ENCODE measurements around the gene NHLRC1. TPM values are rescaled to one million over a fixed set of nuclear protein-coding genes. Genes with fewer than 3 reads are reported as not detected.

Gene NHLRC1
- total RNA-seq, 2 donors from 2014 or later, result 0.29 to 0.88 TPM

DNA sequence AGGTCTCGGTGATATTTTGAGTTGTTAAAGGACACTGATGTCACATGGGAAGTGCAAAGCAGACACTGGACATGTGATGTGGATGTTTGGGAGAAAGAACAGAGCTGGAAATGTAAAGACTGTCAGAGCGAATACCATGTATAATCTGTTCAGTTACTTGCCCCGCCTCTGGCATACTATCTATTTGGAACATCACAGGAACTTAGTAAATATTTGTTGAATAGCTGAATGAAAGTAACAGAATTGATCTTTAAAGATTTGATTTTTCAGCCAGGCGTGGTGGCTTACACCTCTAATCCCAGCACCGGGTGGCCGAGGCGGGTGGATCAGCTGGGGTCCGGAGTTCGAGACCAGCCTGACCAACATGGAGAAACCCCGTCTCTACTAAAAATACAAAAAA, 13.8 kb upstream of the NHLRC1 start:
- Mint-ChIP-seq H3K4me3 (no peak overlapping the region), H3K4me1 (no peaks in the 10 kb centered on the region), H3K27ac (no peak overlapping the region), H3K27me3 (ENCODE audit: insufficient read depth) (no peaks in the 10 kb centered on the region), H3K36me3 (ENCODE audit: low read depth) (peaks cover 53% of the 10 kb centered on the region), H3K9me3 (no peaks in the 10 kb centered on the region)
- no peaks in the 10 kb centered on the region for H3K9me3 ChIP-seq (ENCODE audit: control insufficient read depth, low read length)
- peaks cover 40% of the 10 kb centered on the region for H3K36me3 ChIP-seq (ENCODE audit: control insufficient read depth, insufficient read depth, low read length)
- no peaks in the 10 kb centered on the region for H3K27me3 ChIP-seq (ENCODE audit: control insufficient read depth, insufficient read depth, low read length, poor library complexity, severe bottlenecking)
- no peak for DNase-seq
- no peak overlapping the region for H3K27ac ChIP-seq (ENCODE audit: low read depth, low read length)
- no peak overlapping the region for H3K9ac ChIP-seq (ENCODE audit: extremely low read depth, low read length, poor library complexity, severe bottlenecking)
- H3K4me3 ChIP-seq (ENCODE audit: low read length), result no peak overlapping the region
- 94 to 96% methylated on average over 8 to 10 of the region's 10 CpGs for WGBS, 2 experiments (ENCODE audit: insufficient coverage in 1 of 2, insufficient read length in 1 of 2)
- no peaks in the 10 kb centered on the region for H3K4me1 ChIP-seq (ENCODE audit: control insufficient read depth, insufficient read depth, low read length)
- TF ChIP-seq, protein P1, sequence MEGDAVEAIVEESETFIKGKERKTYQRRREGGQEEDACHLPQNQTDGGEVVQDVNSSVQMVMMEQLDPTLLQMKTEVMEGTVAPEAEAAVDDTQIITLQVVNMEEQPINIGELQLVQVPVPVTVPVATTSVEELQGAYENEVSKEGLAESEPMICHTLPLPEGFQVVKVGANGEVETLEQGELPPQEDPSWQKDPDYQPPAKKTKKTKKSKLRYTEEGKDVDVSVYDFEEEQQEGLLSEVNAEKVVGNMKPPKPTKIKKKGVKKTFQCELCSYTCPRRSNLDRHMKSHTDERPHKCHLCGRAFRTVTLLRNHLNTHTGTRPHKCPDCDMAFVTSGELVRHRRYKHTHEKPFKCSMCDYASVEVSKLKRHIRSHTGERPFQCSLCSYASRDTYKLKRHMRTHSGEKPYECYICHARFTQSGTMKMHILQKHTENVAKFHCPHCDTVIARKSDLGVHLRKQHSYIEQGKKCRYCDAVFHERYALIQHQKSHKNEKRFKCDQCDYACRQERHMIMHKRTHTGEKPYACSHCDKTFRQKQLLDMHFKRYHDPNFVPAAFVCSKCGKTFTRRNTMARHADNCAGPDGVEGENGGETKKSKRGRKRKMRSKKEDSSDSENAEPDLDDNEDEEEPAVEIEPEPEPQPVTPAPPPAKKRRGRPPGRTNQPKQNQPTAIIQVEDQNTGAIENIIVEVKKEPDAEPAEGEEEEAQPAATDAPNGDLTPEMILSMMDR (conservative IDR thresholded peaks at IDR 0.05), result no peak

DNA sequence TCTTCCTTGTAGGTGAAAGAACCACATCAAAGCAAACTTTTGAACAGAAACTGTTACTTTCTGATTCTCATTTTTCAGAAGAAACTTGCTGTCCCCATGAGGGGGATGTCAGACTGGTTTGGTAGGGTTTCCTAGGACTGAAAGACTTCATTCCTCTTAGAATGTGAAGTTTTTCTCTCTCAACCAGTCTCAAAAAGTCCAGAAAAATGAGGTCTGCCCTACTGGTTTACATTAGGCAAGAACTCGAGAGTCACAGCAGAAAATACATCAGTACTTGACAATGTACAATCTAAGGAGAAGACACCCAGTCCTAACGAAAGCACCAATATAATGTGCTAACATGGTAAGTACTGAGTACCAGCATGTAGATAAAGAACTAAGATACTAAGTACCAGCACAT, 12.7 kb upstream of the NHLRC1 start:
- Mint-ChIP-seq H3K36me3 (ENCODE audit: low read depth) (peaks cover 50% of the 10 kb centered on the region), H3K9me3 (no peaks in the 10 kb centered on the region), H3K27me3 (ENCODE audit: insufficient read depth) (no peaks in the 10 kb centered on the region), H3K27ac (no peak overlapping the region), H3K4me1 (no peaks in the 10 kb centered on the region), H3K4me3 (no peak overlapping the region)
- 91 to 100% methylated on average over 1 to 2 of the region's 2 CpGs for WGBS, 2 experiments (ENCODE audit: insufficient coverage in 1 of 2, insufficient read length in 1 of 2)
- Histone ChIP-seq H3K27me3 (ENCODE audit: control insufficient read depth, insufficient read depth, low read length, poor library complexity, severe bottlenecking) (no peaks in the 10 kb centered on the region), H3K9ac (ENCODE audit: extremely low read depth, low read length, poor library complexity, severe bottlenecking) (no peak overlapping the region), H3K9me3 (ENCODE audit: control insufficient read depth, low read length) (no peaks in the 10 kb centered on the region), H3K4me3 (ENCODE audit: low read length) (no peak overlapping the region), H3K36me3 (ENCODE audit: control insufficient read depth, insufficient read depth, low read length) (peaks cover 41% of the 10 kb centered on the region), H3K4me1 (ENCODE audit: control insufficient read depth, insufficient read depth, low read length) (no peaks in the 10 kb centered on the region), H3K27ac (ENCODE audit: low read depth, low read length) (no peak overlapping the region)
- TF ChIP-seq, protein P1 (conservative IDR thresholded peaks at IDR 0.05), result no peak
- no peak for DNase-seq

DNA sequence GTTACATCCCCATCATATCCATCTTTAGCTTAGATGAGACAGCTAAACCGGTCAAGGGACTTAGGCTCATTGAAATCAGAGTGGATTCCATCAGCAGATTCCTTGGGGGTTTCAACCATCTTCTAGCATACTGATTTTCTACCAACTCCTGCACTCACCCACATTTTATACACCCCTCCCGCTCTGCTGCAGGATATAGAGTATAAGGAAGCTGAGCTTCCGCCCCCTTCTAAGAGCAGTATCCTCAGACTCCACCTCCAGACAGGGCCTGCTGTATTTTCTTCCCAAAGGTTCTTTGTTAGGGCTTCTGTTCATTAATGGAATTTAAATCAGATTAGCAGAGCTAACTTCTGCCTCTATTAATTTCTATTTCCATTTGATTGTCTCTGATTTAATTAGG, 9.9 kb upstream of the NHLRC1 start:
- Histone ChIP-seq H3K27ac (ENCODE audit: low read depth, low read length) (no peak overlapping the region), H3K36me3 (ENCODE audit: control insufficient read depth, insufficient read depth, low read length) (peaks cover 18% of the 10 kb centered on the region), H3K27me3 (ENCODE audit: control insufficient read depth, insufficient read depth, low read length, poor library complexity, severe bottlenecking) (no peaks in the 10 kb centered on the region), H3K9me3 (ENCODE audit: control insufficient read depth, low read length) (no peaks in the 10 kb centered on the region), H3K4me3 (ENCODE audit: low read length) (no peak overlapping the region), H3K9ac (ENCODE audit: extremely low read depth, low read length, poor library complexity, severe bottlenecking) (no peak overlapping the region), H3K4me1 (ENCODE audit: control insufficient read depth, insufficient read depth, low read length) (no peaks in the 10 kb centered on the region)
- H3K9me3 Mint-ChIP-seq, result no peaks in the 10 kb centered on the region
- H3K4me3 Mint-ChIP-seq, result no peak overlapping the region
- no peaks in the 10 kb centered on the region for H3K4me1 Mint-ChIP-seq
- TF ChIP-seq, protein P1 (conservative IDR thresholded peaks at IDR 0.05), result no peak
- DNase-seq, result no peak
- 93 to 100% methylated on average over 1 to 3 of the region's 3 CpGs for WGBS, 2 experiments (ENCODE audit: insufficient coverage in 1 of 2, insufficient read length in 1 of 2)
- no peaks in the 10 kb centered on the region for H3K27me3 Mint-ChIP-seq (ENCODE audit: insufficient read depth)
- H3K27ac Mint-ChIP-seq, result no peak overlapping the region
- peaks cover 38% of the 10 kb centered on the region for H3K36me3 Mint-ChIP-seq (ENCODE audit: low read depth)

All from endodermal cell (in vitro differentiated cells).